OCI-LY3 (cell line): Measurements from ENCODE around the gene TFEC.
"Not testable (repeated sequence)": the region's sequence is repeated elsewhere in the genome, so short reads cannot be mapped to it uniquely, and the experiment has no call there.

ENCODE experiments used
- H2AFZ ChIP-seq: fragments of 200-600, 300-600 bp; shearing (Covaris generic); 2 replicates; pipeline ENCODE4 v1.6.0; 2014; ENCODE audit warnings: antibody characterized with exemption, low read depth, low read length
- H3K27ac ChIP-seq: fragments of 200-600, 300-600 bp; sonication (generic); 2 replicates; pipeline ENCODE4 v1.5.1; 2014; ENCODE audit warnings: mild to moderate bottlenecking, low read length, moderate library complexity, mixed read lengths
- H3K27me3 ChIP-seq: fragments of 200-600, 300-600 bp; sonication (generic); 2 replicates; pipeline ENCODE4 v1.6.1; 2014; ENCODE audit warnings: low read depth, low read length, mixed read lengths
- H3K36me3 ChIP-seq: fragments of 200-600, 300-600 bp; sonication (generic); replicated peaks from 2 replicates; pipeline ENCODE3; 2014; ENCODE audit warnings: low read depth, low read length, mixed read lengths
- H3K4me1 ChIP-seq: fragments of 300-600, 200-600 bp; sonication (generic); 2 replicates; pipeline ENCODE4 v1.6.1; 2014; ENCODE audit warnings: low read length, mixed read lengths
- H3K4me2 ChIP-seq: fragments of 200-600, 300-600 bp; sonication (generic); 2 replicates; pipeline ENCODE4 v1.6.1; 2014; ENCODE audit warnings: low read length, mixed read lengths
- H3K4me3 ChIP-seq: fragments of 300-600, 200-600 bp; sonication (generic); 2 replicates; pipeline ENCODE4 v1.5.1; 2014; ENCODE audit warnings: antibody characterized with exemption, mild to moderate bottlenecking, low read length, moderate library complexity
- H3K79me2 ChIP-seq: fragments of 300-600, 200-600 bp; shearing (Covaris generic); 2 replicates; pipeline ENCODE4 v1.6.1; 2014; ENCODE audit warnings: mild to moderate bottlenecking, low read length, mixed read lengths
- H3K9ac ChIP-seq: fragments of 300-600, 200-600 bp; shearing (Covaris generic); 2 replicates; pipeline ENCODE4 v1.6.0; 2014; ENCODE audit warnings: mild to moderate bottlenecking, low read length, moderate library complexity
- H3K9me3 ChIP-seq: fragments of 200-600, 300-600 bp; shearing (Covaris generic); 2 replicates; pipeline ENCODE4 v1.6.1; 2014; ENCODE audit warnings: low read length, mixed read lengths; ENCODE audit not compliant: insufficient read depth
- H4K20me1 ChIP-seq: fragments of 200-600, 300-600 bp; sonication (generic); 2 replicates; pipeline ENCODE4 v1.6.1; 2016; ENCODE audit warnings: low read length, mixed read lengths; ENCODE audit not compliant: insufficient read depth
- CTCF ChIP-seq: fragments of 200-600, 300-600 bp; sonication (generic); IDR thresholded peaks from 2 replicates; pipeline ENCODE4 v1.5.1; 2014; ENCODE audit warnings: antibody characterized with exemption, low read length, low read depth
- EZH2phosphoT487 ChIP-seq: fragments of 200-600 bp; shearing (Covaris generic); IDR thresholded peaks from 2 replicates; pipeline ENCODE4 v1.6.1; 2018; ENCODE audit warnings: antibody characterized with exemption, mixed run types, low read depth

TFEC gene

GRCh38 chr7:115937960-115938359 lies 92.6 kb downstream of the TFEC start:
- no peak overlapping the region for H3K9ac ChIP-seq
- no peak for TF ChIP-seq CTCF
- no peak for TF ChIP-seq EZH2phosphoT487
- no peaks in the 10 kb centered on the region for H3K4me1 ChIP-seq
- no peaks in the 10 kb centered on the region for H3K27me3 ChIP-seq
- H3K4me3 ChIP-seq, result no peak overlapping the region
- no peak overlapping the region for H2AFZ ChIP-seq
- H3K27ac ChIP-seq, result peak overlapping the region; percentile 14; the same call in 1 of the 2 replicates
- H3K36me3 ChIP-seq, result peaks cover 77% of the 10 kb centered on the region
- H4K20me1 ChIP-seq, result 0 out of 2 replicates have a peak, but pooled peaks cover 6% of the 10 kb centered on the region
- no peaks in the 10 kb centered on the region; the same call in 1 of the 2 replicates for H3K79me2 ChIP-seq
- no peaks in the 10 kb centered on the region for H3K9me3 ChIP-seq
- H3K4me2 ChIP-seq, result no peak overlapping the region

GRCh38 chr7:115933471-115933870 lies 97.1 kb downstream of the TFEC start:
- H3K9me3 ChIP-seq, result no peaks in the 10 kb centered on the region
- no peaks in the 10 kb centered on the region for H4K20me1 ChIP-seq
- H3K27me3 ChIP-seq, result no peaks in the 10 kb centered on the region
- H3K27ac ChIP-seq, result no peak overlapping the region
- no peak overlapping the region for H2AFZ ChIP-seq
- H3K4me1 ChIP-seq, result no peaks in the 10 kb centered on the region; the same call in 1 of the 2 replicates
- no peak overlapping the region for H3K4me2 ChIP-seq
- no peak overlapping the region for H3K4me3 ChIP-seq
- H3K9ac ChIP-seq, result no peak overlapping the region
- peaks cover 55% of the 10 kb centered on the region for H3K36me3 ChIP-seq
- no peaks in the 10 kb centered on the region for H3K79me2 ChIP-seq
- TF ChIP-seq CTCF (no peak), EZH2phosphoT487 (no peak)

GRCh38 chr7:115932880-115933279 lies 97.7 kb downstream of the TFEC start:
- Histone ChIP-seq H3K79me2 (no peaks in the 10 kb centered on the region), H2AFZ (no peak overlapping the region), H3K9ac (no peak overlapping the region), H3K4me1 (peaks cover 6% of the 10 kb centered on the region), H3K27me3 (no peaks in the 10 kb centered on the region), H3K9me3 (no peaks in the 10 kb centered on the region), H3K36me3 (peaks cover 52% of the 10 kb centered on the region), H3K4me2 (no peak overlapping the region), H3K27ac (no peak overlapping the region), H3K4me3 (no peak overlapping the region), H4K20me1 (no peaks in the 10 kb centered on the region)
- no peak for TF ChIP-seq CTCF
- TF ChIP-seq EZH2phosphoT487, result no peak

- not testable (repeated sequence) for H3K4me2 ChIP-seq, H3K27ac ChIP-seq, H2AFZ ChIP-seq, H4K20me1 ChIP-seq, H3K79me2 ChIP-seq, H3K27me3 ChIP-seq, H3K4me3 ChIP-seq, H3K9ac ChIP-seq, H3K9me3 ChIP-seq
- H3K4me1 ChIP-seq, result peaks cover 29% of the 10 kb centered on the region
- peaks cover 32% of the 10 kb centered on the region for H3K36me3 ChIP-seq
These were observed 100.4 kb downstream of the TFEC start for GRCh38 chr7:115930184-115930583.

- not testable (repeated sequence) for H4K20me1 ChIP-seq, H3K9ac ChIP-seq
- H3K36me3 ChIP-seq, result peaks cover 28% of the 10 kb centered on the region
These were observed 100.8 kb downstream of the TFEC start for GRCh38 chr7:115929736-115930135.

More at GRCh38 chr7:115929736-115930135, 100.8 kb downstream of the TFEC start:
- H3K4me3 ChIP-seq, H2AFZ ChIP-seq, H3K4me2 ChIP-seq, H3K9me3 ChIP-seq, H3K27ac ChIP-seq, H3K27me3 ChIP-seq, H3K79me2 ChIP-seq: not testable (repeated sequence)
- H3K4me1 ChIP-seq, result peaks cover 29% of the 10 kb centered on the region
